ENCODE data around the gene COLEC12.

- TF ChIP-seq CTCF (IDR thresholded peaks at IDR 0.05; ENCODE audit: poor library complexity): no peak
- no peak for TF ChIP-seq EZH2 (IDR thresholded peaks at IDR 0.05; ENCODE audit: borderline replicate concordance)
- no peak for TF ChIP-seq EZH2phosphoT487 (IDR thresholded peaks at IDR 0.05; ENCODE audit: low read depth, severe bottlenecking, unreplicated experiment)
Observed at GRCh38 chr18:492451-492850, 8.1 kb downstream of the COLEC12 start.
